ENCODE measurements around the gene CCDC57.

CCDC57 gene

GRCh38 chr17:82246365-82247181 is 33.9 kb upstream of the CCDC57 start:
- no peak for TF ChIP-seq CTCF (conservative IDR thresholded peaks at IDR 0.05; ENCODE audit: low read depth, low read length)
- H3K9ac ChIP-seq: no peak overlapping the region
- H3K4me2 ChIP-seq: no peak overlapping the region
- H3K36me3 ChIP-seq (ENCODE audit: insufficient read depth): peaks cover 7% of the 10 kb centered on the region; the same call in 1 of the 2 replicates
- no peaks in the 10 kb centered on the region for H3K4me1 ChIP-seq (ENCODE audit: low read depth, poor library complexity, severe bottlenecking)
- H3K79me2 ChIP-seq (ENCODE audit: insufficient read depth, low read depth): no peaks in the 10 kb centered on the region; the same call in 1 of the 2 replicates
- H3K27ac ChIP-seq: no peak overlapping the region
- H3K4me3 ChIP-seq (IDR thresholded peaks at IDR 0.05; ENCODE audit: insufficient read depth, low read depth, low read length): no peak overlapping the region
- no peak overlapping the region for H2AFZ ChIP-seq (ENCODE audit: low read depth)
- no peaks in the 10 kb centered on the region for H4K20me1 ChIP-seq (ENCODE audit: insufficient read depth)
- no peaks in the 10 kb centered on the region for H3K27me3 ChIP-seq (ENCODE audit: insufficient read depth, low read depth)

GRCh38 chr17:82246040-82246364 is 33.4 kb upstream of the CCDC57 start:
- H3K27ac ChIP-seq: no peak overlapping the region
- TF ChIP-seq CTCF (conservative IDR thresholded peaks at IDR 0.05; ENCODE audit: low read depth, low read length): no peak
- no peaks in the 10 kb centered on the region for H3K27me3 ChIP-seq (ENCODE audit: insufficient read depth, low read depth)
- peaks cover 7% of the 10 kb centered on the region; the same call in 1 of the 2 replicates for H3K36me3 ChIP-seq (ENCODE audit: insufficient read depth)
- H2AFZ ChIP-seq (ENCODE audit: low read depth): no peak overlapping the region
- no peak overlapping the region for H3K4me2 ChIP-seq
- H4K20me1 ChIP-seq (ENCODE audit: insufficient read depth): no peaks in the 10 kb centered on the region
- no peaks in the 10 kb centered on the region; the same call in 1 of the 2 replicates for H3K79me2 ChIP-seq (ENCODE audit: insufficient read depth, low read depth)
- no peak overlapping the region for H3K9ac ChIP-seq
- H3K4me3 ChIP-seq (IDR thresholded peaks at IDR 0.05; ENCODE audit: insufficient read depth, low read depth, low read length): no peak overlapping the region
- H3K4me1 ChIP-seq (ENCODE audit: low read depth, poor library complexity, severe bottlenecking): no peaks in the 10 kb centered on the region

GRCh38 chr17:82245134-82246039 is 32.7 kb upstream of the CCDC57 start:
- H3K9ac ChIP-seq: no peak overlapping the region
- no peaks in the 10 kb centered on the region for H3K4me1 ChIP-seq (ENCODE audit: low read depth, poor library complexity, severe bottlenecking)
- H3K27me3 ChIP-seq (ENCODE audit: insufficient read depth, low read depth): no peaks in the 10 kb centered on the region
- H4K20me1 ChIP-seq (ENCODE audit: insufficient read depth): no peaks in the 10 kb centered on the region
- no peak overlapping the region for H3K27ac ChIP-seq
- H2AFZ ChIP-seq (ENCODE audit: low read depth): no peak overlapping the region
- H3K79me2 ChIP-seq (ENCODE audit: insufficient read depth, low read depth): no peaks in the 10 kb centered on the region; the same call in 1 of the 2 replicates
- TF ChIP-seq CTCF (conservative IDR thresholded peaks at IDR 0.05; ENCODE audit: low read depth, low read length): no peak
- H3K4me3 ChIP-seq (IDR thresholded peaks at IDR 0.05; ENCODE audit: insufficient read depth, low read depth, low read length): no peak overlapping the region
- peaks cover 7% of the 10 kb centered on the region; the same call in 1 of the 2 replicates for H3K36me3 ChIP-seq (ENCODE audit: insufficient read depth)
- no peak overlapping the region for H3K4me2 ChIP-seq

- Histone ChIP-seq H2AFZ (ENCODE audit: low read depth) (no peak overlapping the region), H3K79me2 (ENCODE audit: insufficient read depth, low read depth) (no peaks in the 10 kb centered on the region; the same call in 1 of the 2 replicates), H4K20me1 (ENCODE audit: insufficient read depth) (no peaks in the 10 kb centered on the region), H3K4me1 (ENCODE audit: low read depth, poor library complexity, severe bottlenecking) (peaks cover 6% of the 10 kb centered on the region), H3K9ac (no peak overlapping the region), H3K4me2 (no peak overlapping the region), H3K27me3 (ENCODE audit: insufficient read depth, low read depth) (no peaks in the 10 kb centered on the region), H3K4me3 (IDR thresholded peaks at IDR 0.05; ENCODE audit: insufficient read depth, low read depth, low read length) (no peak overlapping the region), H3K27ac (no peak overlapping the region), H3K36me3 (ENCODE audit: insufficient read depth) (peaks cover 7% of the 10 kb centered on the region; the same call in 1 of the 2 replicates)
- peak; percentile 44; the same call in 1 of the 2 replicates for TF ChIP-seq CTCF (conservative IDR thresholded peaks at IDR 0.05; ENCODE audit: low read depth, low read length)
Observed at GRCh38 chr17:82244413-82245133, 31.9 kb upstream of the CCDC57 start.
